Astrocyte (in vitro differentiated cells and primary cell): ENCODE data around the gene CDH23. TPM values are rescaled to one million over a fixed set of nuclear protein-coding genes. Genes with fewer than 3 reads are reported as not detected.
A peak's percentile ranks its signal among the peaks of the same experiment; 100 is the strongest.

Experiments
- DNase-seq: peaks from one replicate; pipeline ENCODE4 v3.0.0-alpha.2; 2010; ENCODE audit warnings: low read depth
- FAIRE-seq: peaks from 2 replicates; lab custom pipeline; 2011; peaks lifted over from hg19 to GRCh38; lab: Jason Lieb, UNC
- H2AFZ ChIP-seq: 2 replicates; pipeline ENCODE4 v1.6.0; 2012; ENCODE audit warnings: low read depth, low read length, inconsistent platforms
- H3K27ac ChIP-seq: 2 replicates; pipeline ENCODE4 v1.5.1; 2011; ENCODE audit warnings: low read depth, low read length, inconsistent platforms
- H3K27me3 ChIP-seq: 2 replicates; pipeline ENCODE4 v1.6.0; 2011; ENCODE audit warnings: low read length, inconsistent platforms; ENCODE audit not compliant: insufficient read depth
- H3K36me3 ChIP-seq: 2 replicates; pipeline ENCODE4 v1.5.1; 2011; ENCODE audit warnings: low read length, inconsistent platforms; ENCODE audit not compliant: insufficient read depth
- H3K4me1 ChIP-seq: 2 replicates; pipeline ENCODE4 v1.5.1; 2011; ENCODE audit warnings: low read length, inconsistent platforms; ENCODE audit not compliant: insufficient read depth
- H3K4me2 ChIP-seq: 2 replicates; pipeline ENCODE4 v1.6.0; 2012; ENCODE audit warnings: low read length, inconsistent platforms
- H3K4me3 ChIP-seq: 2 replicates; pipeline ENCODE4 v1.5.1; 2011; ENCODE audit warnings: low read depth, mild to moderate bottlenecking, low read length, inconsistent platforms; ENCODE audit not compliant: insufficient read depth
- H3K79me2 ChIP-seq: 2 replicates; pipeline ENCODE4 v1.6.0; 2012; ENCODE audit warnings: mild to moderate bottlenecking, low read length, inconsistent platforms; ENCODE audit not compliant: insufficient read depth
- H3K9ac ChIP-seq: 2 replicates; pipeline ENCODE4 v1.6.0; 2012; ENCODE audit warnings: mild to moderate bottlenecking, low read length, inconsistent platforms
- H3K9me3 ChIP-seq: 2 replicates; pipeline ENCODE4 v1.5.1; 2012; ENCODE audit warnings: low read depth, mild to moderate bottlenecking, low read length, inconsistent platforms; ENCODE audit not compliant: insufficient read depth
- H4K20me1 ChIP-seq: 2 replicates; pipeline ENCODE4 v1.6.0; 2012; ENCODE audit warnings: low read length, inconsistent platforms; ENCODE audit not compliant: insufficient read depth
- H3K27ac Mint-ChIP-seq: one replicate; pipeline ENCODE4 v1.8.0; 2021; ENCODE audit warnings: mild to moderate bottlenecking, mixed read lengths; ENCODE audit not compliant: unreplicated experiment
- H3K27me3 Mint-ChIP-seq: one replicate; pipeline ENCODE4 v1.8.0; 2021; ENCODE audit warnings: low read depth, mixed read lengths; ENCODE audit not compliant: unreplicated experiment
- H3K36me3 Mint-ChIP-seq: one replicate; pipeline ENCODE4 v1.8.0; 2021; ENCODE audit warnings: low read depth, mixed read lengths; ENCODE audit not compliant: unreplicated experiment
- H3K4me1 Mint-ChIP-seq: one replicate; pipeline ENCODE4 v1.8.0; 2021; ENCODE audit warnings: low read depth, mixed read lengths; ENCODE audit not compliant: unreplicated experiment
- H3K4me3 Mint-ChIP-seq: one replicate; pipeline ENCODE4 v1.8.0; 2021; ENCODE audit warnings: mild to moderate bottlenecking, moderate library complexity, mixed read lengths; ENCODE audit not compliant: unreplicated experiment
- H3K9me3 Mint-ChIP-seq: one replicate; pipeline ENCODE4 v1.8.0; 2021; ENCODE audit warnings: mild to moderate bottlenecking, mixed read lengths; ENCODE audit not compliant: unreplicated experiment
- CTCF ChIP-seq: IDR thresholded peaks from 2 replicates; pipeline ENCODE4 v1.5.1; 2011; ENCODE audit warnings: low read depth, mild to moderate bottlenecking, inconsistent platforms, low read length, moderate library complexity; ENCODE audit not compliant: insufficient read depth
- EZH2 ChIP-seq: IDR thresholded peaks from 2 replicates; pipeline ENCODE4 v1.6.1; 2012; ENCODE audit warnings: mild to moderate bottlenecking, low read length, inconsistent platforms; ENCODE audit not compliant: insufficient read depth
- microRNA-seq: library from miRNA; unstranded; fragments of <30 nt; microRNA quantifications from one replicate; pipeline ENCODE4 v1.2.0, GENCODE V29; 2020
- total RNA-seq: library from RNA; stranded (reverse); gene quantifications from 2 replicates; pipeline ENCODE4 v1.2.1, GENCODE V29; 2021

CDH23 gene
- total RNA-seq, 1 donor from 2014 or later: not detected

GRCh38 chr10:71863203-71863602 is 466.5 kb downstream of the CDH23 start:
- Mint-ChIP-seq H3K9me3 (no peaks in the 10 kb centered on the region), H3K4me1 (peaks cover 28% of the 10 kb centered on the region), H3K27ac (peak overlapping the region; percentile 58), H3K27me3 (no peaks in the 10 kb centered on the region), H3K4me3 (peak overlapping the region; percentile 62), H3K36me3 (no peaks in the 10 kb centered on the region)
- Histone ChIP-seq H3K27ac (no peak overlapping the region), H3K79me2 (no peaks in the 10 kb centered on the region), H3K4me2 (no peak overlapping the region), H3K27me3 (no peaks in the 10 kb centered on the region), H3K36me3 (no peaks in the 10 kb centered on the region), H4K20me1 (no peaks in the 10 kb centered on the region), H3K4me1 (peaks cover 44% of the 10 kb centered on the region), H3K4me3 (no peak overlapping the region), H3K9ac (no peak overlapping the region), H3K9me3 (no peaks in the 10 kb centered on the region), H2AFZ (no peak overlapping the region)
- TF ChIP-seq CTCF: no peak
- no peak for TF ChIP-seq EZH2
- FAIRE-seq: no peak
- peak; percentile 77 for DNase-seq

GRCh38 chr10:71864911-71865361 is 468.2 kb downstream of the CDH23 start:
- Histone ChIP-seq H3K4me1 (peaks cover 40% of the 10 kb centered on the region), H3K36me3 (no peaks in the 10 kb centered on the region), H3K4me3 (no peak overlapping the region), H2AFZ (no peak overlapping the region), H3K79me2 (no peaks in the 10 kb centered on the region), H3K9me3 (no peaks in the 10 kb centered on the region), H3K27ac (peak overlapping the region; percentile 26), H3K27me3 (no peaks in the 10 kb centered on the region), H3K9ac (no peak overlapping the region), H4K20me1 (no peaks in the 10 kb centered on the region), H3K4me2 (peak overlapping the region; percentile 31)
- peak; percentile 80 for DNase-seq
- FAIRE-seq: no peak
- Mint-ChIP-seq H3K9me3 (peaks cover 2% of the 10 kb centered on the region), H3K4me3 (no peak overlapping the region), H3K27me3 (no peaks in the 10 kb centered on the region), H3K36me3 (no peaks in the 10 kb centered on the region), H3K27ac (no peak overlapping the region), H3K4me1 (peaks cover 24% of the 10 kb centered on the region)
- TF ChIP-seq CTCF: no peak
- no peak for TF ChIP-seq EZH2

Small RNAs within 50 kb of the gene (microRNA-seq; reads per million reads assigned to microRNA genes)
- not detected for gene MIR7152

Other genes starting within 250 kb of the CDH23 start
- 15.0 and 32.8 TPM in 2 replicates for gene UNC5B, start 184.3 kb upstream of the CDH23 start, total RNA-seq
- gene SLC29A3, start 77.7 kb upstream of the CDH23 start, total RNA-seq: 3.2 and 3.4 TPM in 2 replicates